Measurements from ENCODE around the gene TMA7B.
"Not testable (repeated sequence)": the region's sequence is repeated elsewhere in the genome, so short reads cannot be mapped to it uniquely, and the experiment has no call there.

The TMA7B gene

GRCh38 chr22:39932918-39933649 is 27.1 kb upstream of the TMA7B start:
- DNase-seq (ENCODE audit: low read depth, low spot score), result no peak

- no peak for DNase-seq (ENCODE audit: low read depth, low spot score)
These were observed 26.5 kb upstream of the TMA7B start for GRCh38 chr22:39933741-39934140.

DNA sequence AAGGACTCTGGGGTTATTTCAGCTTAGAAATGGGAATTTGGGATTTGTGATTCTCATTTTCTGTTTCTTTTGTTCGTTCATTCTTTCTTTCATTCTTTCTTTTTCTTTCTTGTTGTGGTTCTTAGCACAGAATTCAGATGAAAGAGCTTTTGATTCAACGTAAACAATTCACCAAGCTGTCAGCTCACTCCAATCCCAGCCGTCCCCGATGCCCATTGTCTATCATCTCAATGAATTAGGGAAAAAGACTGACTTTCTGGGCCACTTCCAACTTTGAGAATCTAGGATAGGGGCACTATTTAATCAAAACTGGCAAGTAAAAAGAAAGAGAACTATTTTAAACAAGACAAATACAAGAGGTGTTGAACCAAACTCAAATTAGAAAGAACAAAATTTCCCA is 25.1 kb upstream of the TMA7B start:
- no peak for DNase-seq (ENCODE audit: low read depth, low spot score)

- no peak for DNase-seq (ENCODE audit: low read depth, low spot score)
These were observed 24.6 kb upstream of the TMA7B start for GRCh38 chr22:39935612-39936011.

DNA sequence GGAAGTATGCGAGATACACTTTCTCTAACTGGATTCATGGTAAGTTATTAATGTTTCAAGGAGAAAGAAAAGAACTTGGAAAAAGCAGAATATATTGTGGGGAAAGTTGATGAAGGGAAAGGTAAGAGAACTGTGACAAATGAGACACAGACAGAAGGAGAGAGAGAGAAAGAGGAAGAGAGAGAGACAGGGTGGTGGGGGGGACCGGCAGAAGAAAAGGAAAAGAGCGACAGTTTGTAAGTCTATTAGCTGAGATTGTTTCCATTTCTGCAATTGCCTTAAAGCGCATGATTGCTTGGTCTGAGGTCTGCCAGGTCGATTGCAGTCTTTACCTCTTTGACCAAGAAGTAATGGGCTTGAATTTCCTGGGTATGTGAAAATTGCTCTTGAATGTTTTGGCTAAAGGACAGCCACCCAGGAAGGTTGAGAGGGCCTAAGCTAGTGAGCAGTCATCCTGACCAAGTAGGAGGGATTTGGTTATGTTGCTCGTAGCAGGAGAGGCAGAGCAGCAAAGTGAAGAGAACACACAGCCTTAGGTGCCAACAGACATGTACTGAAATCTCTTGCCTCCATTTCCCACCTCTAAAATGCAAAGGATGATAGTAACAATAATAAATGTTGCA is 23.6 kb upstream of the TMA7B start:
- DNase-seq (ENCODE audit: low read depth, low spot score), result no peak

DNA sequence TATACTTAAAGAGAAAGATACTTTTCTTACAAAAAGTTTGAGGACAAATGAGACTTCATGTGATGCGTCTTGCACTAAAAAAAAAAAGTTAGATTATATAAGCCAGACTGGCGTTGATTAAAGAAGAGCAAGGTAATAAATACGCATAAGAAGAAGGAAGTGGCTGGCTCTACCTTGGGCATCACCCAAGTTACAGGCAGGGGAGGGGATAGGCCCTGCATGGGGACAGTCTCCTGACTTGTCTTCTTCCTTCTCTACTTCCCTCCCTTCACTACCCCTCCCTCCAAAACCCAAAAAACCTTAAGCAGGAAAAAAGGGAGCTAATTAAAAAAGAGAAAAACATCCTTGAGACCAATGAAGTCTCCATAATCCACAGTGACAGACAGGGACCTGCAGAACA is 22.3 kb upstream of the TMA7B start:
- no peak for DNase-seq (ENCODE audit: low read depth, low spot score)

GRCh38 chr22:39938509-39939111 is 21.6 kb upstream of the TMA7B start:
- DNase-seq (ENCODE audit: low read depth, low spot score), result no peak

DNA sequence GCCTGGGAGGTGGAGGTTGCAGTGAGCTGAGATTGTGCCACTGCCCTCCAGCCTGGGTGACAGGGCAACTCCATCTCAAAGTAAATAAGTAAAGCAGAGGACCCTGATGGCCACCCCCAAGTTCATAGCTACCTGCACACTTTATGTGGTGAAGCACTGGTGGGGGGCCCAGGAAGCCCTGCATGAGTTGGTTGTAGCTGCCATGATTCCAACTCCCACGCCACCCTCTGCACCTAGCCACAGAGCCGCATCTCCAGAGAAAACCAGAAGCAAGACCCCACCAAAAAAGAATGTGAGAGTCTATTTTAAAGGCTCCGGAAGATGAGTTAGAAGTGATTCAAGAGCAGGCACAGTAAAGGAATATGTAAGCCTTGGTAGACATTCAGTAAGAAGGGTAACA is 20.4 kb upstream of the TMA7B start:
- no peak for DNase-seq (ENCODE audit: low read depth, low spot score)

DNA sequence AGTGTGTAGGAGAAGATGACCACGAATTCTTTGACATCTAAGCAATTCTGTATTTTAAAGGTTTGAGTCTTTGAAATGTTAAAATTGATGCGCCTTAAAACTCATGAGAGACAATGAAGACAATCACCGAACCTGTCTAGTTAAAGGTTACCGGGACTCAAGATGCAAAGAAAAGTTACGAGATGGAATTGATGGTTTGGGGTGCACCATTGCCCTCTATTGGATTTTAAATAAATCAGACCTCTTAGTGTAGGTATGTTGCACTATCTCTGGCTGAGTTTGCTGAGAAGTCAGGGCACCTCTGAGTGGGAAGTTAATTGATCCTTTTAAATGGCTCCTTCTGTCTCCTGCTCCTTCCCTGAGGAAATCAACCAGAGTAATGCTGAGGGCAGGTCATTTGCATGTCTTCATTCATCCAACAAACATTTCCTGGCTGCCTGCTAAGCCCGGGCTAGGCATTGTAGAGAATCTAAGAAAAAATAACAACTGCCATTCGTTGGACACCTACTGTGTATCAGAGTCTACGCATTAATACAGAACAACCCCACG is 19.4 kb upstream of the TMA7B start:
- DNase-seq (ENCODE audit: low read depth, low spot score), result no peak

- no peak for DNase-seq (ENCODE audit: low read depth, low spot score)
These were observed 18.6 kb upstream of the TMA7B start for GRCh38 chr22:39941601-39942000.

GRCh38 chr22:39942439-39943230 is 17.6 kb upstream of the TMA7B start:
- DNase-seq (ENCODE audit: low read depth, low spot score), result no peak

DNA sequence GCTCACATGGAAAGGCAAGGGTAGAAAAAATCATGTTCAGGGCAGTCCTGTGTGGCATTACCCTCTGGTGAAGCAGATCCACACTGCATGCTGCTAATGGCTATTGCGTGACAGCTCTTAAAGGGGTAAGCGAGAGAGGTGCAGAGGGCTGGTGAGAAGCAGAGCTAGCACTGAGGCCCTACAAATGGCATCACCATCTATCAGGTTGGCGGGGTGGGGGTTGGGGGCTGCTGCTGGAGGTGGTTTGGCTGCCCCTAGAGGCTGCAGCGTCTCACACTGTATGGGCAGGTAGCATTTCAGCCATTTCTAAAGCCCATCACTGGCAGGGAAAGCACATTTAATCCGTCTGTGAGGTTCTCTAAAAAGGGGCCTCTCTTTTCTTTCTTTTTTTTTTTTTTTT is 16.9 kb upstream of the TMA7B start:
- no peak for DNase-seq (ENCODE audit: low read depth, low spot score)

- no peak for DNase-seq (ENCODE audit: low read depth, low spot score)
These were observed 16.0 kb upstream of the TMA7B start for GRCh38 chr22:39943953-39944872.

DNA sequence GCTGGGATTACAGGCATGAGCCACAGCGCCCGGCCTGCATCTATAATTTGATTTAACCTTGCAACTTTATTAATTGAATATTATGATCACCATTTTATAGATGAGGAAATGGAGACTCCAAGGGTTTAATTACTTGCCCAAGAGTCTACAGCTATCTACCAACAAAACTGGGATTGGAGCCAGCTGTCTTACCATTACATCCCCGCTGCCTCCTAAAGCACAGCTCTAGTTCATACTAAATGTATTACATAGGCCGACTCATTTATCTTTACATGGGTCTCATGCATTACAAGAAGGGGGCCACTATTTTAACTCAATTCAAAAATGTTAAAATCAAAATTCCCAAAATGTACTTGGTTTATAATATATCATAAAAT is 14.1 kb upstream of the TMA7B start:
- DNase-seq (ENCODE audit: low read depth, low spot score), result no peak

DNA sequence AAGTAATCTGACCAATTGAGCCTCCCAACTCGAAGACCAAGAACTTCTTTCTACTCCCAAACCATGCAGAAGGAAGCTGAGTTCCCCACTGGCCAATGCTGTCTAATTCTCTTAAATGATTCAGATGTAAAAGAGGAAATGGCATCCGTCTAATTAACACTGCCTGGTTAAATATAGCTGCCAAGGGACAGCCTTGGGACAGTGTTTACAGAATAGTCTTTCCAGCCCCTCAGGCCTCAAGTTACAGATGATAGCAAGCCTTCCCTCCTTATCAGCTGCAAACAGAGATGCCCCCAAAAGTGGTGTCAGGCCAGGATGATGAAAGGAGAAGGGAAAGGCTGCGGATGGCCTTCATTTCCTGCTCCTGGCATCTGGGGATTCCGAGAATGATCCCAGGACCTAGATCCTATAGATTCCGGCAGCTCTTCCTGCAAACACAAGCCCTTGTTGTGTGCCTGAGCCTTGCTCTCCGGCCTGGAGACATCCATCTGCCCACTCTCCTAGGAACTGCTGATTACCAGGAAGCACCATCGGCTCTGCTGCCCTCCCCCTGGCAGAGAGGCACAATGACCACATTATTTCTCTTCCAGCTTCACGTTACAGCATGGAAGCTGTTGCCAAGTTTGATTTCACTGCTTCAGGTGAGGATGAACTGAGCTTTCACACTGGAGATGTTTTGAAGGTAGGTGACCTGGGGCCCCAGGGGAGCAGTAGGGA is 13.5 kb upstream of the TMA7B start:
- DNase-seq (ENCODE audit: low read depth, low spot score), result no peak

DNA sequence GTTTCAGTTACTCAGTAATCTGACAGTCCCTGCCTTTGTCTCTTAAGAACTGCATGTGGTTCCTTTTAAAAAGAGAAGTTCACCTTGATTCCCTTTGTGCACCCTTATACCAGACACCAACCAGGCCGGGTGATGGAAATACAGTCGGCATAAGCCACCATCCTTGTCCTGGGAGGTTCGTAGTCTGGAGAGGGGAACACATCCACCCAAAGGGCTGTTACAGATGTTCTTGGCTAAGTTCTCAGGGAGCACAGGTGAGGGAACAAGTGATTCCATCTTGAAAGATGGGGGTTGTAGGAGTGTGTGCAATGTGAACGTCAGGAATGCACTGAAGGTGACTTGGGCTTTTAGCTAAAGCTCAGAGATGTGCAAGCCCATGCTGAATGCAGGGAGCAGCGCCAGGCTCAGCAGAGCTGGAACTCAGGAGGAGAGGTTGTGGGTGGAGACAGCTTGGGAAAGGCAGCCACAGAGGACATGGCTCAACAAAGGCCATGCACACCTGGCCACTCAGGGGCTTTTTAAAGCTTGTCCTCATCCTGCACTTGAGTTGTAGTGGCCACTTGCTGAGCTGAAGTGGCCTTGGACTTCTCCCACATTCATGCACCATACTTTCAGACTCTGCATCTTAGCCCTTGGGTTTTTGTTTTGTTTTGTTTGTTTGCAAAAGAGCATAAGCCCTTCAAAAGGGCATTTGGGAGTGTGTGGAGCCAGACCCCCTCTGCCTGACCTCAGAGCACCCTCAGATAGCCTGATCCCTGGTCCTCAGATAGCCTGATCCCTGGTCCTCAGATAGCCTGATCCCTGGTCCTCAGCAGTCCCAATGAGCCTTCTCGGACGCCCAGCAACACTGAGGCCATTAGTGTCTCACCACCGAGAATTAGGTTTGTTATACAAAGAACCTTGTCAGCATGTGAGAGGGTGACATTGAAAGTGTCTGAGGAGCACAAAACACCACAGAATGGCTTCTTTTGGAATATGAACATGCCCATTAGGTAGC is 12.7 kb upstream of the TMA7B start:
- DNase-seq (ENCODE audit: low read depth, low spot score), result no peak

- DNase-seq (ENCODE audit: low read depth, low spot score), result no peak
These were observed 10.0 kb upstream of the TMA7B start for GRCh38 chr22:39949964-39950737.

DNA sequence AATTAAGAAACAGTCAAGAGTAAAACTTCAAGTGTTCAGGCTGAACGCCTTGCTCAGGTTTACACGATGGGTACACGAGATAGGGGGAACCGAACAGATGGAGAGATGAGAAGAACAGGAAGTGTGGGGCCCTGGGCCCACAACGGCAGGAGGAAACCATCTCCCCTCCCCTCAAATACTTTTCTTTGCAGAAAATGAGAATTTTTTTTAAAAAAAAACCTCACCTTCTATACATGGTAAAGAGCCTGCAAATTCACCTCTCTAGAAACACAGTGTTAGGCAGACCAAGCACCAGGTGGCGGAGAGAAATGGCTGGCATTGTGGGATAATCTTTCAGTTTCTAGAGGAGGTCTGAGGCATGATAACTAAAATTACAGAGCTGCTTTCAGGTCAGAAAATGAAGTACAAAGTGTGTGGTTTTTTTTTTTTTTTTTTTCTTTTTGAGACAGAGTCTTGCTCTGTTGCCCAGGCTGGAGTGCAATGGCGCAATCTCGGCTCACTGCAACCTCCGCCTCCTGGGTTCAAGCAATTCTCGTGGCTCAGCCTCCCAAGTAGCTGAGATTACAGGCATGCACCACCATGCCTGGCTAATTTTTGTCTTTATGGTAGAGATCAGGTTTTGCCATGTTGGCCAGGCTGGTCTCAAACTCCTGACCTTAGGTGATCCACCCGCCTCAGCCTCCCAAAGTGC is 8.4 kb upstream of the TMA7B start:
- not testable (repeated sequence) for DNase-seq (ENCODE audit: low read depth, low spot score)

Measured in smooth muscle cell of the brain vasculature (primary cell).